Esophagus muscularis mucosa (tissue), 3 donors: ENCODE measurements around the gene RNF186.

Source experiments
- POLR2A ChIP-seq: fragments of 450-650 bp; IDR thresholded peaks from one replicate; pipeline ENCODE4 v1.6.1; 2017; ENCODE audit warnings: antibody characterized with exemption, moderate library complexity, mild to moderate bottlenecking, low read depth
- POLR2AphosphoS5 ChIP-seq, 2 donors: sonication (generic); formaldehyde crosslinking; IDR thresholded peaks; one replicate each; pipeline ENCODE4 v1.6.1; 2017; ENCODE audit warnings: antibody characterized with exemption in 2 of 2
- TF ChIP-seq, protein P1 (sequence below), 3 experiments: fragments of 200-600 bp in 2 of 3; fragments of 450-650 bp in 1 of 3; sonication (generic) in 2 of 3; IDR thresholded peaks; one replicate each; pipeline ENCODE4 v1.5.1; 2017 to 2019; ENCODE audit warnings: antibody characterized with exemption in 3 of 3, mild to moderate bottlenecking in 2 of 3, moderate library complexity in 1 of 3

- TF ChIP-seq, protein P1, sequence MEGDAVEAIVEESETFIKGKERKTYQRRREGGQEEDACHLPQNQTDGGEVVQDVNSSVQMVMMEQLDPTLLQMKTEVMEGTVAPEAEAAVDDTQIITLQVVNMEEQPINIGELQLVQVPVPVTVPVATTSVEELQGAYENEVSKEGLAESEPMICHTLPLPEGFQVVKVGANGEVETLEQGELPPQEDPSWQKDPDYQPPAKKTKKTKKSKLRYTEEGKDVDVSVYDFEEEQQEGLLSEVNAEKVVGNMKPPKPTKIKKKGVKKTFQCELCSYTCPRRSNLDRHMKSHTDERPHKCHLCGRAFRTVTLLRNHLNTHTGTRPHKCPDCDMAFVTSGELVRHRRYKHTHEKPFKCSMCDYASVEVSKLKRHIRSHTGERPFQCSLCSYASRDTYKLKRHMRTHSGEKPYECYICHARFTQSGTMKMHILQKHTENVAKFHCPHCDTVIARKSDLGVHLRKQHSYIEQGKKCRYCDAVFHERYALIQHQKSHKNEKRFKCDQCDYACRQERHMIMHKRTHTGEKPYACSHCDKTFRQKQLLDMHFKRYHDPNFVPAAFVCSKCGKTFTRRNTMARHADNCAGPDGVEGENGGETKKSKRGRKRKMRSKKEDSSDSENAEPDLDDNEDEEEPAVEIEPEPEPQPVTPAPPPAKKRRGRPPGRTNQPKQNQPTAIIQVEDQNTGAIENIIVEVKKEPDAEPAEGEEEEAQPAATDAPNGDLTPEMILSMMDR (IDR thresholded peaks at IDR 0.05), result no peak
- TF ChIP-seq POLR2A (no peak), POLR2AphosphoS5 (IDR thresholded peaks at IDR 0.05) (no peak)
Observed at GRCh38 chr1:19813643-19813960, 1.5 kb downstream of the RNF186 start.
